Tibial nerve (tissue), 4 donors: Measurements from ENCODE around the gene CD37. TPM values are rescaled to one million over a fixed set of nuclear protein-coding genes. Genes with fewer than 3 reads are reported as not detected.
"Not testable (repeated sequence)": the region's sequence is repeated elsewhere in the genome, so short reads cannot be mapped to it uniquely, and the experiment has no call there.

Source experiments
- DNase-seq, 2 donors: peaks; one replicate each; pipeline ENCODE4 v3.0.0-alpha.2; 2019; ENCODE audit warnings: low spot score in 2 of 2
- H3K27ac ChIP-seq, 4 donors: fragments of 200-600 bp; sonication (generic) in 3 of 4; one replicate each; pipeline ENCODE4 v1.5.1; 2017 to 2019; ENCODE audit warnings: mild to moderate bottlenecking in 1 of 4
- H3K27me3 ChIP-seq, 2 donors: fragments of 200-600 bp; sonication (generic) in 1 of 2; one replicate each; pipeline versions ENCODE4 v1.5.1 to v1.6.0; 2017 to 2019
- H3K36me3 ChIP-seq, 3 donors: fragments of 200-600 bp; sonication (generic); one replicate each; pipeline ENCODE4 v1.5.1; 2018 to 2019
- H3K4me1 ChIP-seq, 4 donors: fragments of 200-600 bp; sonication (generic) in 3 of 4; one replicate each; pipeline ENCODE4 v1.5.1; 2017 to 2019
- H3K4me3 ChIP-seq, 4 donors: fragments of 200-600 bp; sonication (generic) in 3 of 4; one replicate each; pipeline ENCODE4 v1.5.1; 2017 to 2019; ENCODE audit warnings: mild to moderate bottlenecking in 1 of 4, moderate library complexity in 1 of 4
- H3K9me3 ChIP-seq, 4 donors: fragments of 200-600 bp; sonication (generic) in 3 of 4; one replicate each; pipeline ENCODE4 v1.5.1; 2017 to 2019
- EP300 ChIP-seq, 2 donors: sonication (generic); formaldehyde crosslinking; IDR thresholded peaks; one replicate each; pipeline ENCODE4 v1.6.1; 2017; ENCODE audit warnings: antibody characterized with exemption in 2 of 2, mild to moderate bottlenecking in 1 of 2
- POLR2A ChIP-seq, 2 donors: fragments of 450-650 bp; IDR thresholded peaks; one replicate each; pipeline ENCODE4 v1.6.1; 2017; ENCODE audit warnings: antibody characterized with exemption in 2 of 2, mild to moderate bottlenecking in 2 of 2, moderate library complexity in 2 of 2
- WGBS, 2 donors: methylation state at CpG; one replicate each; pipeline ENCODE4 v1.1.5; 2018; 5-methylcytosine and 5-hydroxymethylcytosine counted together
- total RNA-seq, 4 donors: library from RNA; depleted of rRNA; stranded (reverse); fragments of >200 nt; gene quantifications; one replicate each; pipeline ENCODE4 v1.1.0, GENCODE V29; 2016
- TF ChIP-seq, protein P1 (sequence below), 5 experiments: fragments of 200-600 bp in 3 of 5; fragments of 450-650 bp in 2 of 5; sonication (generic) in 3 of 5; IDR thresholded peaks; one replicate each; pipeline ENCODE4 v1.5.1; 2016 to 2019; ENCODE audit warnings: antibody characterized with exemption in 5 of 5, mild to moderate bottlenecking in 3 of 5, moderate library complexity in 2 of 5

Gene CD37, protein sequence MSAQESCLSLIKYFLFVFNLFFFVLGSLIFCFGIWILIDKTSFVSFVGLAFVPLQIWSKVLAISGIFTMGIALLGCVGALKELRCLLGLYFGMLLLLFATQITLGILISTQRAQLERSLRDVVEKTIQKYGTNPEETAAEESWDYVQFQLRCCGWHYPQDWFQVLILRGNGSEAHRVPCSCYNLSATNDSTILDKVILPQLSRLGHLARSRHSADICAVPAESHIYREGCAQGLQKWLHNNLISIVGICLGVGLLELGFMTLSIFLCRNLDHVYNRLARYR
- total RNA-seq: 10 to 100 TPM in 3 of 4 donors, 1 to 10 TPM in 1; 9.8 to 18.6 (median 15.8) TPM

DNA sequence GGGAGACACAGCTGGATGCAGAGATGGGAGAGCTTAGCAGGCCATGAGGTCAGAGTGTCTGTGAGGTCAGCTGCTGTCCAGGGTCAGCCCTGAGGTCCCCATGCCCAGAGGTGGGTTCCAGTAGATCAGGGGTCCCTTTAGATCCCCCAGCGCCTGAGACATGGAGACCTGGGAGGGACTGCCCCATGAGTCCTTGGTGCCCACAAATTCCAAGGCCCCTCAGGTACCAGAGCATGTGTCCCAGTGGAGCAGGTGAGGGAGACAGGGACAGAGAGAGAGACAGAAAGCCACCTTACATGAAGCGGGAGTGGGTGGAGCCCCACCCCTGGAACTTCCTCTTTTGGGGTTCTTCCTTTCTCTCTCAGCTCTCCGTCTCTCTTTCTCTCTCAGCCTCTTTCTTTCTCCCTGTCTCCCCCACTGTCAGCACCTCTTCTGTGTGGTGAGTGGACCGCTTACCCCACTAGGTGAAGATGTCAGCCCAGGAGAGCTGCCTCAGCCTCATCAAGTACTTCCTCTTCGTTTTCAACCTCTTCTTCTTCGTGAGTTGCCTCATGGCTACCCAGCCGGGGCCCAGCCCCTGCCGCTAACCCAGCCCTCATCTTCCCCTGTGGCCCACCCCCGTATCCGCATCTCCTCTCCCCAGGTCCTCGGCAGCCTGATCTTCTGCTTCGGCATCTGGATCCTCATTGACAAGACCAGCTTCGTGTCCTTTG lies at the start of gene CD37:
Gene CD37, plus strand, starts transcription at position 336 of the 713 bp plus-strand sequence. Its CDS starts 135 bp downstream, at position 471.
- Histone ChIP-seq H3K27me3 (peaks cover 0 to 17% of the 10 kb centered on the region in 2 donors), H3K27ac (peak within 1 kb of the TSS in 2 of 4 donors; percentile 6 to 81), H3K4me3 (peak within 1 kb of the TSS in 2 of 4 donors; percentile 41 to 52), H3K36me3 (peaks cover 0 to 10% (median 0%) of the 10 kb centered on the region in 3 donors), H3K4me1 (peaks cover 0 to 30% (median 5%) of the 10 kb centered on the region in 4 donors), H3K9me3 (no peaks in the 10 kb centered on the region)
- no peak for DNase-seq
- TF ChIP-seq POLR2A (IDR thresholded peaks at IDR 0.05) (peak in 1 of 2 donors; percentile 11), EP300 (IDR thresholded peaks at IDR 0.05) (no peak)
- TF ChIP-seq, protein P1, sequence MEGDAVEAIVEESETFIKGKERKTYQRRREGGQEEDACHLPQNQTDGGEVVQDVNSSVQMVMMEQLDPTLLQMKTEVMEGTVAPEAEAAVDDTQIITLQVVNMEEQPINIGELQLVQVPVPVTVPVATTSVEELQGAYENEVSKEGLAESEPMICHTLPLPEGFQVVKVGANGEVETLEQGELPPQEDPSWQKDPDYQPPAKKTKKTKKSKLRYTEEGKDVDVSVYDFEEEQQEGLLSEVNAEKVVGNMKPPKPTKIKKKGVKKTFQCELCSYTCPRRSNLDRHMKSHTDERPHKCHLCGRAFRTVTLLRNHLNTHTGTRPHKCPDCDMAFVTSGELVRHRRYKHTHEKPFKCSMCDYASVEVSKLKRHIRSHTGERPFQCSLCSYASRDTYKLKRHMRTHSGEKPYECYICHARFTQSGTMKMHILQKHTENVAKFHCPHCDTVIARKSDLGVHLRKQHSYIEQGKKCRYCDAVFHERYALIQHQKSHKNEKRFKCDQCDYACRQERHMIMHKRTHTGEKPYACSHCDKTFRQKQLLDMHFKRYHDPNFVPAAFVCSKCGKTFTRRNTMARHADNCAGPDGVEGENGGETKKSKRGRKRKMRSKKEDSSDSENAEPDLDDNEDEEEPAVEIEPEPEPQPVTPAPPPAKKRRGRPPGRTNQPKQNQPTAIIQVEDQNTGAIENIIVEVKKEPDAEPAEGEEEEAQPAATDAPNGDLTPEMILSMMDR (IDR thresholded peaks at IDR 0.05): no peak
- 57 to 66% methylated on average over 13 of the region's 13 CpGs for WGBS, 2 donors

DNA sequence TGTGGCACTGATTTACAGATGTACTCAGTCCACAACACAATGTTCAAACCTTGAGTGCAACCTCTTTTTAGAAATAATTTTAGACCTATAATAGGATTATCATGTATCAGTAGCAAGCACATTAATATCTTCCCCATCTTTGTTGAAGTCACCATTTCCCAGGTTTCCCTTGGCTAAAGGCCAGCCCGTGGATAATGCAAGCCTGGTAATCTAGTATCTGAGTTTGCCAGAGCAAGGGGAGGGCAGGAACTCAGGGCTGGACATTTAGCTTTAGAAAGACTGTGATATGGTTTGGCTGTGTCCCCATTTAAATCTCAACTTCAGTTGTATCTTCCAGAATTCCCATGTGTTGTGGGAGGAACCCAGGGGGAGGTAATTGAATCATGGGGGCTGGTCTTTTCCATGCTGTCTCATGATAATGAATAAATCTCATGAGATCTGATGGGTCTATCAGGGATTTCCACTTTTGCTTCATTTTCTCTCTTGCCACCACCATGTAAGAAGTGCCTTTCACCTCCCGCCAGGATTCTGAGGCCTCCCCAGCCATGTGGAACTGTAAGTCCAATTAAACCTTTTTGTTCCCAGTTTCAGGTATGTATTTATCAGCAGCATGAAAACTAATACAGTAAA lies 48.0 kb upstream of the CD37 start:
- Histone ChIP-seq H3K27me3 (no peaks in the 10 kb centered on the region), H3K9me3 (no peaks in the 10 kb centered on the region), H3K36me3 (no peaks in the 10 kb centered on the region), H3K4me3 (no peak overlapping the region), H3K4me1 (no peaks in the 10 kb centered on the region), H3K27ac (no peak overlapping the region)
- 31 to 62% methylated on average over 2 of the region's 2 CpGs for WGBS, 2 donors
- DNase-seq: no peak
- TF ChIP-seq POLR2A (IDR thresholded peaks at IDR 0.05): no peak
- TF ChIP-seq EP300 (IDR thresholded peaks at IDR 0.05): no peak
- TF ChIP-seq, protein P1 (IDR thresholded peaks at IDR 0.05): no peak

DNA sequence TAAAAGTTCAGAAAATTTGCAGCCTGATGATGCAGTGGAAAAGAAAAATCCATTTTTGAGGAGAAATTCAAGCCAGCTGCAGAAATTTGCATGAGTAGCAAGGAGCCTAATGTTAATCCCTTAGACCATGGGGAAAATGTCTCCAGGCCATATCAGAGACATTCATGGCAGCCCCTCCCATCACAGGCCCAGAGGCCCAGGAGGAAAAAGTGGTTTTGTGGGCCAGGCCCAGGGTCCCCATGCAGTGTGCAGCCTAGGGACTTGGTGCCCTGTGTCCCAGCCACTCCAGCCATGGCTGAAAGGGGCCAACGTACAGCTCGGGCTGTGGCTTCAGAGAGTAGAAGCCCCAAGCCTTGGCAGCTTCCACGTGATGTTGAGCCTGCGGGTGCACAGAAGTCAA lies 47.0 kb upstream of the CD37 start:
- not testable (repeated sequence) for H3K4me3 ChIP-seq

DNA sequence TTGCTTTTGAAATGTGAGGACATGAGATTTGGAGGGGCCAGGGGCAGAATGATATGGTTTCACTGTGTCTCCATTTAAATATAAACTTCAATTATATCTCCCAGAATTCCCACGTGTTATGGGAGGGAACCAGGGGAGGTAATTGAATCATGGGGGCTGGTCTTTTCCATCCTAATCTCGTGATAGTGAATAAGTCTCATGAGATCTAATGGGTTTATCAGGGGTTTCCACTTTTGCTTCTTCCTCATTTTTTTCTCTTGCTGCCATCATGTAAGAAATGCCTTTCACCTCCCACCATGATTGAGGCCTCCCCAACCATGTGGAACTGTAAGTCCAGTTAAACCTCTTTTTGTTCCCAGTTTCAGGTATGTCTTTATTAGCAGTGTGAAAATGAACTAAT lies 45.9 kb upstream of the CD37 start:
- H3K27me3 ChIP-seq, DNase-seq, H3K27ac ChIP-seq, H3K36me3 ChIP-seq, H3K4me3 ChIP-seq, H3K4me1 ChIP-seq, H3K9me3 ChIP-seq: not testable (repeated sequence)
- 39 to 48% methylated on average over 2 of the region's 2 CpGs for WGBS, 2 donors

More for the DNA sequence above, 47.0 kb upstream of the CD37 start:
- not testable (repeated sequence) for H3K27ac ChIP-seq, H3K4me1 ChIP-seq, H3K36me3 ChIP-seq, H3K9me3 ChIP-seq, DNase-seq, H3K27me3 ChIP-seq
- 95 to 98% methylated on average over 4 of the region's 4 CpGs for WGBS, 2 donors

DNA sequence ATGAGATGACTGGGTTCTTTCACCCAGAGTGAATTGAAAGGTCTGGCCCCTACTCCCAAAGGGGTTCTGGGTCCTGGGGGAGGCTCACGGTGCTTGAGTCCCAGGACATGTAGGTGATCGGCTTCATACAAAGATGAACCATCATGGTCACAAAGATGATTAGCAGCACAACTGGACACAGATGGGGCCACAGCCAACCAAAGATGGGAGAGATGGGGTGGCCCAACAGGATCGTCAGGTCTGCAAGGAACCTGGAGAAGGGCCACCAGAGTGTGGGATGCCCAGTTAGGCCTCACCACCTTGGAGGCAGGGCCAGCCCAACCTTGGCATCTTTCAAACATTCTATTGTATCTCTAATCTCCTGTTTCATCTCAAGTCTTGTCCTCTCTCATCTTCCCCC lies 44.7 kb upstream of the CD37 start:
- 86 to 95% methylated on average over 3 of the region's 3 CpGs for WGBS, 2 donors
- H3K27me3 ChIP-seq: no peaks in the 10 kb centered on the region
- H3K4me1 ChIP-seq: no peaks in the 10 kb centered on the region
- DNase-seq: no peak
- H3K4me3 ChIP-seq: no peak overlapping the region
- H3K9me3 ChIP-seq: no peaks in the 10 kb centered on the region
- no peak overlapping the region for H3K27ac ChIP-seq
- TF ChIP-seq, protein P1 (IDR thresholded peaks at IDR 0.05): no peak
- TF ChIP-seq POLR2A (IDR thresholded peaks at IDR 0.05) (no peak), EP300 (IDR thresholded peaks at IDR 0.05) (no peak)
- H3K36me3 ChIP-seq: no peaks in the 10 kb centered on the region

DNA sequence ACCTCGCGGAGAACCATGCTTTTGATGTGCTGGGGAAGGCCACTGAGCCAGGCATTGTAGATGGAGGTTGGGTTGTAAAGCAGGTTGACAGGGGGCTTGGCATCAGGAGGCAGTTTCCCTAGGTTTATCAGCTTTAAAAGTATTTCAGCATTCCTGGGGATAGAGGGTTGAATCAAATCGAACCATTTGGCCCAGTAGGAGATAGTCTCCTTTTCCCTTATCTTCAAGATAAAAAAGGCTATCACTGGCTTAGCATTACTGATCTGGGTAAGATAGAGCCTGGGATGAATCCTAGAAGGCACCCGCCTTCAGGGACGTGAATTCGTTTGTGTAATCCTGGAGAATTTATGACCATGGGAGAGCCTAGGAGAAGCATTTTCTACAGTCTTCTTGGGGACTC lies 40.8 kb upstream of the CD37 start:
- WGBS, 2 donors: 70 to 74% methylated on average over 6 of the region's 6 CpGs

More for the DNA sequence above, 40.8 kb upstream of the CD37 start:
- no peak overlapping the region for H3K4me3 ChIP-seq
- H3K27ac ChIP-seq: no peak overlapping the region
- no peaks in the 10 kb centered on the region for H3K9me3 ChIP-seq
- H3K4me1 ChIP-seq: no peaks in the 10 kb centered on the region
- no peak for TF ChIP-seq POLR2A (IDR thresholded peaks at IDR 0.05)
- H3K36me3 ChIP-seq: no peaks in the 10 kb centered on the region
- no peak for DNase-seq
- H3K27me3 ChIP-seq: no peaks in the 10 kb centered on the region
